MCF 10A (cell line): ENCODE data around the gene GPRASP1. TPM values are rescaled to one million over a fixed set of nuclear protein-coding genes. Genes with fewer than 3 reads are reported as not detected.
"Not testable (repeated sequence)": the region's sequence is repeated elsewhere in the genome, so short reads cannot be mapped to it uniquely, and the experiment has no call there.

Experiments
- BruUV-seq: library from RNA; stranded (reverse); fragments of 400-500 nt; replicated peaks from 2 replicates; lab custom pipeline; 2021; lab: Mats Ljungman, UMichigan
- CTCF ChIA-PET: fragments of 300-600 bp; sonication (Branson Sonifier 250); formaldehyde crosslinking; extraction: SDS; loops from one replicate; lab custom pipeline; 2021; ENCODE audit warnings: antibody characterized with exemption, inconsistent platforms; lab: Yijun Ruan, JAX
- POLR2A ChIA-PET: fragments of 300-600, 350-650 bp; sonication (Branson Sonifier 250); formaldehyde crosslinking; extraction: SDS; loops from one replicate; lab custom pipeline; 2020; ENCODE audit warnings: antibody characterized with exemption, inconsistent platforms; lab: Yijun Ruan, JAX
- DNase-seq: peaks from one replicate; pipeline ENCODE4 v3.0.0-alpha.2; 2018; ENCODE audit not compliant: unreplicated experiment
- H3K27ac Mint-ChIP-seq: one replicate; pipeline ENCODE4 v1.8.0; 2022; ENCODE audit warnings: mild to moderate bottlenecking, low read depth, mixed read lengths; ENCODE audit not compliant: unreplicated experiment
- H3K27me3 Mint-ChIP-seq: one replicate; pipeline ENCODE4 v1.8.0; 2022; ENCODE audit warnings: mixed read lengths; ENCODE audit not compliant: insufficient read depth, unreplicated experiment
- H3K36me3 Mint-ChIP-seq: one replicate; pipeline ENCODE4 v1.8.0; 2022; ENCODE audit warnings: mild to moderate bottlenecking, moderate library complexity, mixed read lengths; ENCODE audit not compliant: insufficient read depth, unreplicated experiment
- H3K4me1 Mint-ChIP-seq: one replicate; pipeline ENCODE4 v1.8.0; 2022; ENCODE audit warnings: mixed read lengths; ENCODE audit not compliant: insufficient read depth, unreplicated experiment
- H3K4me3 Mint-ChIP-seq: one replicate; pipeline ENCODE4 v1.8.0; 2022; ENCODE audit warnings: mild to moderate bottlenecking, moderate library complexity, mixed read lengths; ENCODE audit not compliant: unreplicated experiment
- H3K9me3 Mint-ChIP-seq: one replicate; pipeline ENCODE4 v1.8.0; 2022; ENCODE audit warnings: mixed read lengths; ENCODE audit not compliant: unreplicated experiment
- CTCF ChIP-seq: fragments of 200-600 bp; IDR thresholded peaks from one replicate; pipeline ENCODE4 v1.8.0; 2022; ENCODE audit warnings: antibody characterized with exemption, mild to moderate bottlenecking; ENCODE audit not compliant: unreplicated experiment
- intact Hi-C: fragments of 100-400 bp; cut with micrococcal nuclease; formaldehyde crosslinking; loops from 2 replicates; pipeline ENCODE4 v1.14.1; 2022
- total RNA-seq: library from RNA; stranded (reverse); gene quantifications from 2 replicates; pipeline ENCODE4 v1.2.3, GENCODE V29; 2022

GPRASP1 gene
- total RNA-seq, 1 experiment from 2014 or later: 1.2 TPM

GRCh38 chrX:102659790-102660757 lies 8.8 kb downstream of the GPRASP1 start:
- BruUV-seq: no TSS peak
- no peaks in the 10 kb centered on the region for H3K4me1 Mint-ChIP-seq
- peaks cover 26% of the 10 kb centered on the region for H3K27me3 Mint-ChIP-seq
- no peak overlapping the region for H3K27ac Mint-ChIP-seq
- CTCF ChIA-PET: no interaction called here
- no peaks in the 10 kb centered on the region for H3K36me3 Mint-ChIP-seq
- H3K9me3 Mint-ChIP-seq: peaks cover 10% of the 10 kb centered on the region
- DNase-seq: no peak
- H3K4me3 Mint-ChIP-seq: no peak overlapping the region
- TF ChIP-seq CTCF: no peak
- POLR2A ChIA-PET: no interaction called here
- intact Hi-C loops: no loop called here

GRCh38 chrX:102663820-102664219 lies 12.5 kb downstream of the GPRASP1 start:
- peaks cover 14% of the 10 kb centered on the region for H3K9me3 Mint-ChIP-seq
- H3K36me3 Mint-ChIP-seq, BruUV-seq, POLR2A ChIA-PET, H3K27ac Mint-ChIP-seq, CTCF ChIA-PET, intact Hi-C loops, DNase-seq, H3K4me1 Mint-ChIP-seq, H3K4me3 Mint-ChIP-seq: not testable (repeated sequence)
- peaks cover 22% of the 10 kb centered on the region for H3K27me3 Mint-ChIP-seq

DNA sequence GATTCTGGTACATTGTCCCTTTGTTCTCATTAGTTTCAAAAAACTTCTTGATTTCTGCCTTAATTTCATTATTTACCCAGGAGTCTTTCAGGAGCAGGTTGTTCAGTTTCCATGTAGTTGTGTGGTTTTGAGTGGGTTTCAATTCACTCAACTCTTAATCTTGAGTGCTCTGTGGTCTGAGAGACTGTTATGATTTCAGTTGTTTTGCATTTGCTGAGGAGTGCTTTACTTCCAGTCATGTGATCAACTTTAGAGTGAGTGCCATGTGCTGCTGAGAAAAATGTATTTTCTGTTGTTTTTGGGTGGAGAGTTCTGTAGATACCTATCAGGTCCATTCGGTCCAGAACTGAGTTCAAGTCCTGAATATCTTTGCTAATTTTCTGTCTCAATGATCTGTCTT lies 15.8 kb downstream of the GPRASP1 start:
- POLR2A ChIA-PET, intact Hi-C loops, H3K36me3 Mint-ChIP-seq, H3K4me1 Mint-ChIP-seq, CTCF ChIA-PET, BruUV-seq, DNase-seq, H3K4me3 Mint-ChIP-seq, H3K27ac Mint-ChIP-seq: not testable (repeated sequence)
- Mint-ChIP-seq H3K27me3 (peaks cover 29% of the 10 kb centered on the region), H3K9me3 (peaks cover 20% of the 10 kb centered on the region)

GRCh38 chrX:102669526-102669925 lies 18.2 kb downstream of the GPRASP1 start:
- Mint-ChIP-seq H3K27ac (no peak overlapping the region), H3K4me3 (no peak overlapping the region), H3K9me3 (peaks cover 20% of the 10 kb centered on the region), H3K4me1 (no peaks in the 10 kb centered on the region), H3K36me3 (no peaks in the 10 kb centered on the region), H3K27me3 (peaks cover 32% of the 10 kb centered on the region)
- DNase-seq: no peak
- no peak for TF ChIP-seq CTCF
- ChIA-PET CTCF (no interaction called here), POLR2A (no interaction called here)
- intact Hi-C loops: no loop called here
- BruUV-seq: no TSS peak

GRCh38 chrX:102672856-102673255 lies 21.6 kb downstream of the GPRASP1 start:
- ChIA-PET POLR2A (no interaction called here), CTCF (interaction anchor here (0.6 kb wide), 1 partner anchor 137 kb away, joined by 3 read pairs; no protein-coding TSS in a partner anchor)
- Mint-ChIP-seq H3K4me1 (no peaks in the 10 kb centered on the region), H3K36me3 (no peaks in the 10 kb centered on the region), H3K9me3 (peaks cover 18% of the 10 kb centered on the region), H3K27me3 (peaks cover 15% of the 10 kb centered on the region), H3K27ac (no peak overlapping the region), H3K4me3 (no peak overlapping the region)
- intact Hi-C loops: no loop called here
- DNase-seq: no peak
- no TSS peak for BruUV-seq
- TF ChIP-seq CTCF: no peak

GRCh38 chrX:102677479-102677878 lies 26.2 kb downstream of the GPRASP1 start:
- H3K4me3 Mint-ChIP-seq, DNase-seq, H3K4me1 Mint-ChIP-seq, intact Hi-C loops, POLR2A ChIA-PET, H3K36me3 Mint-ChIP-seq, H3K27ac Mint-ChIP-seq, CTCF ChIA-PET, BruUV-seq: not testable (repeated sequence)
- Mint-ChIP-seq H3K9me3 (peaks cover 27% of the 10 kb centered on the region), H3K27me3 (peaks cover 16% of the 10 kb centered on the region)
